Measurements from ENCODE around the gene SMOC1. TPM values are rescaled to one million over a fixed set of nuclear protein-coding genes. Genes with fewer than 3 reads are reported as not detected.
A peak's percentile ranks its signal among the peaks of the same experiment; 100 is the strongest.

Gene SMOC1
- total RNA-seq, 1 experiment from 2014 or later, result not detected

- Histone ChIP-seq H3K4me2 (ENCODE audit: low read length) (no peak overlapping the region), H2AFZ (ENCODE audit: low read length) (no peak overlapping the region), H3K9me2 (replicated peaks; ENCODE audit: low read length) (no peaks in the 10 kb centered on the region), H3K4me3 (ENCODE audit: low read length) (no peak overlapping the region), H3K4me1 (ENCODE audit: insufficient read depth, low read length) (no peaks in the 10 kb centered on the region), H3K9me3 (ENCODE audit: low read length) (no peaks in the 10 kb centered on the region), H4K20me1 (ENCODE audit: low read length) (no peaks in the 10 kb centered on the region), H3K27me3 (ENCODE audit: low read length) (peaks cover 82% of the 10 kb centered on the region), H3K79me2 (ENCODE audit: low read length) (no peaks in the 10 kb centered on the region), H3K9ac (ENCODE audit: low read length) (no peak overlapping the region), H3K27ac (ENCODE audit: low read length) (no peak overlapping the region), H3F3A (ENCODE audit: low read length, unreplicated experiment) (no peaks in the 10 kb centered on the region), H3K36me3 (ENCODE audit: low read depth, low read length) (no peaks in the 10 kb centered on the region)
- BruUV-seq (replicated peaks), result no TSS peak
- intact Hi-C loops (cut with micrococcal nuclease), result no loop called here
- TF ChIP-seq EZH2 (IDR thresholded peaks at IDR 0.05; ENCODE audit: low read length, unreplicated experiment) (no peak), CTCF (conservative IDR thresholded peaks at IDR 0.05; ENCODE audit: low read depth, low read length) (no peak)
- DNase-seq (no peak), ATAC-seq (no peak)
- CTCF ChIA-PET, result no interaction called here
- POLR2A ChIA-PET (ENCODE audit: unreplicated experiment), result no interaction called here
These were observed 132.5 kb downstream of the SMOC1 start for GRCh38 chr14:70011708-70012107.

GRCh38 chr14:70013271-70013873 is 134.2 kb downstream of the SMOC1 start:
- H3K4me2 ChIP-seq (ENCODE audit: low read length), result no peak overlapping the region
- H3K9me3 ChIP-seq (ENCODE audit: low read length), result no peaks in the 10 kb centered on the region
- no peaks in the 10 kb centered on the region for H3K79me2 ChIP-seq (ENCODE audit: low read length)
- no peak overlapping the region for H3K27ac ChIP-seq (ENCODE audit: low read length)
- no peak overlapping the region for H2AFZ ChIP-seq (ENCODE audit: low read length)
- TF ChIP-seq CTCF (conservative IDR thresholded peaks at IDR 0.05; ENCODE audit: low read depth, low read length) (peak; percentile 84), EZH2 (IDR thresholded peaks at IDR 0.05; ENCODE audit: low read length, unreplicated experiment) (no peak)
- H3K9me2 ChIP-seq (replicated peaks; ENCODE audit: low read length), result no peaks in the 10 kb centered on the region
- CTCF ChIA-PET, result no interaction called here
- intact Hi-C loops (cut with micrococcal nuclease), result no loop called here
- H3K4me1 ChIP-seq (ENCODE audit: insufficient read depth, low read length), result no peaks in the 10 kb centered on the region
- no peak overlapping the region for H3K4me3 ChIP-seq (ENCODE audit: low read length)
- no peaks in the 10 kb centered on the region for H4K20me1 ChIP-seq (ENCODE audit: low read length)
- H3K36me3 ChIP-seq (ENCODE audit: low read depth, low read length), result no peaks in the 10 kb centered on the region
- H3K9ac ChIP-seq (ENCODE audit: low read length), result no peak overlapping the region
- BruUV-seq (replicated peaks), result no TSS peak
- POLR2A ChIA-PET (ENCODE audit: unreplicated experiment), result no interaction called here
- H3K27me3 ChIP-seq (ENCODE audit: low read length), result peaks cover 88% of the 10 kb centered on the region
- ATAC-seq (peak; percentile 34; the same call in 1 of the 2 replicates), DNase-seq (peak; percentile 49)
- no peaks in the 10 kb centered on the region for H3F3A ChIP-seq (ENCODE audit: low read length, unreplicated experiment)

GRCh38 chr14:70014406-70015095 is 135.3 kb downstream of the SMOC1 start:
- no peaks in the 10 kb centered on the region for H3K9me2 ChIP-seq (replicated peaks; ENCODE audit: low read length)
- H2AFZ ChIP-seq (ENCODE audit: low read length), result no peak overlapping the region
- H3K4me2 ChIP-seq (ENCODE audit: low read length), result no peak overlapping the region
- ATAC-seq (no peak), DNase-seq (no peak)
- no peaks in the 10 kb centered on the region for H3K36me3 ChIP-seq (ENCODE audit: low read depth, low read length)
- no peaks in the 10 kb centered on the region for H4K20me1 ChIP-seq (ENCODE audit: low read length)
- H3K27ac ChIP-seq (ENCODE audit: low read length), result no peak overlapping the region
- no TSS peak for BruUV-seq (replicated peaks)
- no peaks in the 10 kb centered on the region for H3K79me2 ChIP-seq (ENCODE audit: low read length)
- ChIA-PET CTCF (no interaction called here), POLR2A (ENCODE audit: unreplicated experiment) (no interaction called here)
- no peak overlapping the region for H3K4me3 ChIP-seq (ENCODE audit: low read length)
- H3K9ac ChIP-seq (ENCODE audit: low read length), result no peak overlapping the region
- no peak for TF ChIP-seq EZH2 (IDR thresholded peaks at IDR 0.05; ENCODE audit: low read length, unreplicated experiment)
- no peak for TF ChIP-seq EZH2phosphoT487 (IDR thresholded peaks at IDR 0.05; ENCODE audit: borderline replicate concordance, low read length)
- TF ChIP-seq CTCF (conservative IDR thresholded peaks at IDR 0.05; ENCODE audit: low read depth, low read length), result no peak
- H3K9me3 ChIP-seq (ENCODE audit: low read length), result no peaks in the 10 kb centered on the region
- H3K27me3 ChIP-seq (ENCODE audit: low read length), result peaks cover 95% of the 10 kb centered on the region
- H3K4me1 ChIP-seq (ENCODE audit: insufficient read depth, low read length), result no peaks in the 10 kb centered on the region
- H3F3A ChIP-seq (ENCODE audit: low read length, unreplicated experiment), result no peaks in the 10 kb centered on the region
- intact Hi-C loops (cut with micrococcal nuclease), result no loop called here

All from PC-3 (cell line).